ENCODE results near the gene ACVR2A.

DNA sequence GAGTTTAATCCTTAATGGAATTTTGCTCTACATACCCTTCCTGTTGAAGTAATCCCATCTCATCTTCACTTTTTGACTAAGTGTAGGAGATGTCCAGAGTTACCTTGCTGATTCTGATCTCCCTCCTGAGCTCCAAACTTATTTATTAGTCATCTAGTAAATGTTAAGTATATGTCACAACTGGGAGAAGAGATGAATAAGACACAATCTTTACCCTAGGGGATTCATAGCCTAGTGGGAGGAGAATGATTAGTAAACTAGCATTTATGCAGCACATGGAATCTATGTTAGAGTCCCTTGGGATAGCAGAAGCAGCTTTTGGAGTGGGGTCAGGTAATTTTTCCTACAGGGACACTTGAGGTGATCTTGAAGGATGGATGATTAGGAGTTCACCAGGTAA is 20.7 kb downstream of the ACVR2A start:
- no peak for TF ChIP-seq TAF1 (IDR thresholded peaks at IDR 0.05; ENCODE audit: borderline replicate concordance, insufficient read depth, low read length)
- TF ChIP-seq, protein P1, sequence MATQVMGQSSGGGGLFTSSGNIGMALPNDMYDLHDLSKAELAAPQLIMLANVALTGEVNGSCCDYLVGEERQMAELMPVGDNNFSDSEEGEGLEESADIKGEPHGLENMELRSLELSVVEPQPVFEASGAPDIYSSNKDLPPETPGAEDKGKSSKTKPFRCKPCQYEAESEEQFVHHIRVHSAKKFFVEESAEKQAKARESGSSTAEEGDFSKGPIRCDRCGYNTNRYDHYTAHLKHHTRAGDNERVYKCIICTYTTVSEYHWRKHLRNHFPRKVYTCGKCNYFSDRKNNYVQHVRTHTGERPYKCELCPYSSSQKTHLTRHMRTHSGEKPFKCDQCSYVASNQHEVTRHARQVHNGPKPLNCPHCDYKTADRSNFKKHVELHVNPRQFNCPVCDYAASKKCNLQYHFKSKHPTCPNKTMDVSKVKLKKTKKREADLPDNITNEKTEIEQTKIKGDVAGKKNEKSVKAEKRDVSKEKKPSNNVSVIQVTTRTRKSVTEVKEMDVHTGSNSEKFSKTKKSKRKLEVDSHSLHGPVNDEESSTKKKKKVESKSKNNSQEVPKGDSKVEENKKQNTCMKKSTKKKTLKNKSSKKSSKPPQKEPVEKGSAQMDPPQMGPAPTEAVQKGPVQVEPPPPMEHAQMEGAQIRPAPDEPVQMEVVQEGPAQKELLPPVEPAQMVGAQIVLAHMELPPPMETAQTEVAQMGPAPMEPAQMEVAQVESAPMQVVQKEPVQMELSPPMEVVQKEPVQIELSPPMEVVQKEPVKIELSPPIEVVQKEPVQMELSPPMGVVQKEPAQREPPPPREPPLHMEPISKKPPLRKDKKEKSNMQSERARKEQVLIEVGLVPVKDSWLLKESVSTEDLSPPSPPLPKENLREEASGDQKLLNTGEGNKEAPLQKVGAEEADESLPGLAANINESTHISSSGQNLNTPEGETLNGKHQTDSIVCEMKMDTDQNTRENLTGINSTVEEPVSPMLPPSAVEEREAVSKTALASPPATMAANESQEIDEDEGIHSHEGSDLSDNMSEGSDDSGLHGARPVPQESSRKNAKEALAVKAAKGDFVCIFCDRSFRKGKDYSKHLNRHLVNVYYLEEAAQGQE (IDR thresholded peaks at IDR 0.05; ENCODE audit: insufficient read depth in 1 of 2, low read depth in 2 of 2, low read length in 2 of 2): no peak
- TF ChIP-seq POLR2AphosphoS5 (IDR thresholded peaks at IDR 0.05; ENCODE audit: low read depth, low read length): no peak

All from PFSK-1 (cell line).